Measurements from ENCODE around the gene LYST.
"Not testable (repeated sequence)": the region's sequence is repeated elsewhere in the genome, so short reads cannot be mapped to it uniquely, and the experiment has no call there.

The LYST gene

DNA sequence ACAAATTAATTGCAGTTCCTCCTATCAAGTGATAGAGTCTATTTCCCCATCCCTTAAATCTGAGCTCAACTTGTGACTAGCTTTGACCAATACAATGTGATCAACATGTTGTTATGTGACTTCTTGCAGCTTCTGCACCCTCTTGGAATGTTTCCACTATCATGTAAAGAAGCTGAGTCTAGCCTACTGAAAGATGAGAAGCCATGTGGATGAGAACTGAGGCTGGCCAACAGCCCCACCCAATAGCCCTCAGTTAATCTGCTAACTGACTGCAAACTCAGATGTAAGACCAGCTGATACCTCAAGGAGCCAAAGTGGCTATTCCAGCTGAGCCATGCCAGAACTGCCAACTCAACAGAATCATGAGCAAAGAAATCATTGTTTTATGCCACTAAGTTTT lies 44.0 kb downstream of the LYST start:
- in situ Hi-C loops (cut with MboI; ENCODE audit: low sequenced_read_pairs) = no loop called here

DNA sequence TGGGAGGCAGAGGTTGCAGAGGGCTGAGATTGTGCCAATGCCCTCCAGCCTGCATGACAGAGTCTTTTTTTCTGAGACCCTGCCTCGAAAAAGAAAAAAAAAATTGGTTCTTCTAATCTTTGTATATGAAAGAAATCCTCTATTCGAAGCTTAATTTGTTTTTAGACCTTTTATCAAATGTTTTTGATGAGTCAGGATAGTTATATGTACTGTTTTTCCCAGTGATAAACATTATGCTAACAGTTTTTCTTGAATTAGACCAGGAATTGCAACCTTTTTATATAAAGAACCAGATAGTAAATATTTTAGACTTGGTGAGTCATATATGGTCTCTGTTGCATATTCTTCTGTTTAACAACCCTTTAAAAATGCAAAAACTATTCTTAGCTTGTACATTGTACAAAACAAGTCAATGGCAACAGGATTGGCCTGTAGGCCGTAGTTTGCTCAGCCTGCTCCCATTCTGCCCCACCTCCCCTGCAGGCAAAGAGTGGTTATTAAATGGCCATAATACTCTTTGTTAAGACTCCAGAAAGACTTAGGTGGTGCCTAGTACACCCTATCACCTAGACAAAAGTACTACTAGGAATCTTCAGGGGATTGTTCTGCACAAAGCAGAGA lies 45.2 kb downstream of the LYST start:
- in situ Hi-C loops (cut with MboI; ENCODE audit: low sequenced_read_pairs) = no loop called here

DNA sequence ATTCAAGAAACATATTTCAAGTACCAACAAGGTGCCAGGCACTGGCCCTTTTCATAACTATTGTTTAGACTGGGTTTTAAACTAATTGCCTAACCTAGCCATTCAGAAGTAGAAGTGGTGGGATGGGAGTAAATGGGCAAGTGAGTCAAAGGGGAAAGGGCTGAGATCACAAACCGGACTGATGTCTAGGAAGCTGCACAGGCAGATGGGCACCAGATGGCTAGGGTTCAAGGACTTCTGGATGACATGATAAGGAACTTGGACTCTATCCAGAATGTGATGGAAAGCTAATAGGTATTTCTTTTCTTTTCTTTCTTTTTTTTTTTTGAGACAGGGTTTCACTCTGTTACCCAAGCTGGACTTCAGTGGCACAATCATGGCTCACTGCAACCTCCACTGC lies 46.6 kb downstream of the LYST start:
- in situ Hi-C loops (cut with MboI; ENCODE audit: low sequenced_read_pairs) = no loop called here

DNA sequence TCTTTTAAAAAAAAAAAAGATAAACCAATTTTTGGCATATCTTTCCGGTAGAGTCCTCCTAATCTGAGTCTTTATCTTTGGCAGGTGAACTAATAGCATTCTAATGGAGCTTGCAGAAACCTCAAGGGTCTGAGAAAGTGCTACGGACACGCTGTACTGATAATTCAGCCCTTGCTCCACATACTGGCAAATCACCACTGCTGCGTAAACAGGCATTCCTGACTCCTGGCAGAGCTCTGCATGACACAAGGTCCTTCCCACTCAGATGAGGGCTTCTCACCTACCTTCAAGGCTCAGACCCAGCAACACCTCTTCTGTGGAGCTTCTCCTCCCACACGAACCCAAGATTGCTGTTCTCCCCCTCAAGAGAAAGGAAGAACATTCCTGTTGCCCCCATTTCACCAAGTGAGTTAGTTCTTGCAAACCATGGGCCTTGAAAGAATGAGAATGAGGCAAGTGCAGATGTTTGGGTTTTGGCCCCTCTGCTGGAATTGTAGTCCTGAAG lies 48.0 kb downstream of the LYST start:
- in situ Hi-C loops (cut with MboI; ENCODE audit: low sequenced_read_pairs) = no loop called here

DNA sequence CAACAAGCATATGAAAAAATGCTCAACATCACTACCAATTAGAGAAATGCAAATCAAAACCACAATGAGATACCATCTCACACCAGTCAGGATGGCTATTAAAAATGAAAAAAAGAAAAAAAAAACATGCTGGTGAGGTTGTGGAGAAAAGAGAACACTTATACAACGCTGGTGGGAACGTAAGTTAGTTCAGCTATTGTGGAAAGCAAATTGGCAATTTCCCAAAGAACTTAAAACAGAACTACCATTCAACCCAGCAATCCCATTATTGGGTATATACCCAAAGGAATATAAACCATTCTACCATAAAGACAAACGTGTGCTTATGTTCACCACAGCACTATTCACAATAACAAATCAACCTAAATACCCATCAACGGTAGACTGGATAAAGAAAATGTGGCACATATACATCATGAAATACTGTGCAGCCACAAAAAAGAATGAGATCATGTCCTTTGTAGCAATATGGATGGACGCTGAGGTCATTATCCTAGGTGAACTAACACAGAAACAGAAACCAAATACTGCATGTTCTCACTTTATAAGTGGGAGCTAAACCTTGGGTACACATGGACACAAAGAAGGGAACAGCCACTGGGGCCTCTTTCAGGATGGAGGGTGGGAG lies 49.5 kb downstream of the LYST start:
- in situ Hi-C loops (cut with MboI; ENCODE audit: low sequenced_read_pairs) = no loop called here

DNA sequence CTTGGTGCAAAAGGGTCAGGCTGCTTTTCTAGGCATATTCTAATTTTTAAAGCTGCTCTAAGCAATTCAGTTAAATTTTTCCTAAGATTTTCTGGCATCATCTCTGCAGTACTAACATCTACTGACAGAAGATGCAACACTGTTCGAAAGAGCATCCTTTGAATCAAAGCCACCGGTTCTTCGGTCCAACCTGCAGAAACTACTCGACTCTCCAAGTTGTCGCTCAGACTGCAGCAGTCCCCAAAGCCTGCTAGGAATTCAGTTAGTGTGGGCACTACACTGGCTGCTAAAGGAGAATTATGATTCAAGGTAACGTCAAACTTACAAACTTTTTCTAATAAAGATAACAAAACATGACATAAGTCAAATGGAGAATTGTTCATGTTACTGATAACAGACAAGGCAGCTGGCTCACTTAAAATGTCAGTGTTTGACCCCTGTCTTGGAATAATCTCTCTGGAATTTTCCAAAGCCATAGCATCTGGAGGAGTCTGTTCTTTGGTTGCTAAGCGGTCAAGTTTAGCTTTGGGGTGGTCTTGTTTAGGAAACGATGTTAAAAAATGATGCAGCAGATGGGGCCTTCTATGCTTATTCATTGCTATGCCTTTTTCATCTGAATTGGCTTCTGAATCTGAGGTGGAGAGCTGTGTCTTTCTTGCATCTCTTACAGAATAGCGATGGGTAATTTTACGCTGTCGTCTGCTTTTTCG lies 56.9 kb downstream of the LYST start:
- in situ Hi-C loops (cut with MboI; ENCODE audit: low sequenced_read_pairs) = no loop called here

DNA sequence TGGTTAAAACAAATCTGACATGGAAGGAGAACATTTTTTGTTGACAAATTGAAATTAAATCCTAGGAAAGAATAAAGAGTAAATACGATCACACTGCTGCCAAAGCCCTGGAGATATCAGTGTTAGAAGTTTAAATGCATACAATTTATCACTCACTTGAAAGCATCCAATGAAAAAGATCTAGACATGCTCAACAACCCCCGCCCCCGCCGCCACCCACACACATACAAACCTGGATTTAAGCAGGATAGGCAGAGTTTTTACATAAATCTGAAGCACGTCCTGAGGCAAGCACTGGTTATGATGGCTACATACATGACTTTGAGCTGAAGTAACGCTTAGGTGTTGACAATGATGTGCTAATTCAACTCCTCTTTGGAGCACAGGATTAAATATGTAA lies 58.5 kb downstream of the LYST start:
- in situ Hi-C loops (cut with MboI; ENCODE audit: low sequenced_read_pairs) = no loop called here

DNA sequence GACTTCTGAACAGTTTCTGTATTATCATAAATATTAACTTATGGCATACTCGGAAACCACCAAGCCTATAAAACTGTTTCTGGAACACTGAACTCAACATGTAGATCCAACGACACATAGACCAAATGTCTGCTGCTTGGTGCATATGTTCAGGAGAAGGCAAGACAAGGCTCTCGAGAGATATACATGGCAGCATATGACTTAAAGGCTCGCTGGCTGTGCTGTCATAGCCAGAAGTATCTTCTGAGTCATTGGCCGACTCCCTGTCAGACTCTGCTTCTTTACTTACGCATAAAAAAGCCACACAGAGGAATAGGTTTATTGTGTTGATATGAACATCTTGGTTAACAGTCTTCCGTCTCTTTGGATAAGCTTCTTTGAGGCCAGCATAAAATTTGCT lies 60.6 kb downstream of the LYST start:
- in situ Hi-C loops (cut with MboI; ENCODE audit: low sequenced_read_pairs) = no loop called here

DNA sequence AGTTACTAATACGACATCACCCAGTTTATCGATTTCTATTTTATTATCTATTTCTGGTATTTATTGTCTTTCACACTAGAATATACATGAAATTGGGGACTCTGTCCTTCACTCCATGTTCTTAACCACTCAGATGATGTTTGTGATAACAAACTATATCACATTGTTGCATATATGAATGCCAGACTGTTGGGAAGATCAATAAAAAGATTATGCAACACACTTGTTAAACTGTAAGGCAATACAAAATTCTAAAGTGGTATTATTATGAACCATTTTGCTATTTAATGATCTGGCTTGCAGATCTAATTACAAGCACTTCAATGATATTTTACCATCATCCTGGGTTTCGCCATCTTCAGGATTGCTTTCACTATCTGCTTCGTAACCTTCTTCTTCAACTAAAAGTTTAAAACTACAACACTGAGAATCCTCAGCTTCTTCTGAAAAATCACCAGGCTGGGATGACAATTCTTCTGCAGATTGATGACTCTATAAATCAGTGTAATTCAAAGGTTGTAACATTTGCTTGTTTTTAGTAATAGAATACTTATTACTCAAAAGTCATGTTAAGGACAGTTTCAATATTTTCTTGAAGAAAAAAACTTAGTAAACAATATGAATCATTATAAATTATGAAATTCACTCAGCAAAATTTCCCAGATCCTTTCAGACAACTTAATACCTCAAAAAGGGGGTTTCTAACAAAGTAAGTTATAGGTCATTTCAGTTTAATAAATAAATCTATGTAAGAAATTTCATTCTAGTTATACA lies 63.9 kb downstream of the LYST start:
- in situ Hi-C loops (cut with MboI; ENCODE audit: low sequenced_read_pairs) = no loop called here

DNA sequence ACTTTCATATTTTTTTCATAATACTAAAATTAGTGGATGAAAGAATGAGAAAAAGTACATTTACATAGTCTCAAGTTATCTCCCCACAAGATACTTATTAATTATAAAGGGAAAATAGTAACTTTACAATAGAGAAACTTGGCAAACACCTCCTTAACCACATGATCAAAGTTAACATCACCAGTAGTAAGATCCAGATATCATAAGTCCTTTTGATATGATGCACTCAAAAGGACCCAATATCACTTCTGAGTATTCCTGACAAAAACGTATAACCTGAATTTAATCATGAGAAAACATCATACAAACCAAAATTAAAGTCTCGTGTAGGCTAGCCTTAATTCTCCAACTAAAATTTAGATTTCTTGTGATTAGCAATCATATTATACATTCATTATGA lies 67.4 kb downstream of the LYST start:
- in situ Hi-C loops (cut with MboI; ENCODE audit: low sequenced_read_pairs) = no loop called here

DNA sequence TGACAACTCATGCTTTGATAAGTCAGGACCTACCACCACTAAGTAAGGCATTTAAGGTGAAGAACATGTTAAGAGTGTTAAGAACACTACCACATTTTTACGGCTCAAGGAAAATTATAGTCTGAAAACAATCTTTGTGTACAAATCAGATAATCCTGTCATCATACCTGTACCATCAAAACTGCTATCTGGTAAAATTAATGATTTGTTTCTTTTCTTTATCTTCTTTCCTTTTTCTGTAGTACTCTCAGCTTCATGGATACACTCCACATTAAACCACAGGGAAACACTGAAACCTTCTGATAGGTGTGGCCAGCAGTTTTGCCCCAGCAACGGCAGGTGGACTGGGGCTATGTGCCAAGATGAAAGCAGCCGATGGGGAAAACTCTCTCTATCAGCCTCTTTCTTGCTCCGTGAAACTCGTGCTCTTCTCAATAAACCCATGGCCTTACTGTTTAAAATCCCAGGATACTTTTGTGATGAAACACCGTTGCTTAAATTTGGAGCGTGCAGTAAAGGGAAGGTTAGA lies 75.1 kb downstream of the LYST start:
- in situ Hi-C loops (cut with MboI; ENCODE audit: low sequenced_read_pairs) = no loop called here

DNA sequence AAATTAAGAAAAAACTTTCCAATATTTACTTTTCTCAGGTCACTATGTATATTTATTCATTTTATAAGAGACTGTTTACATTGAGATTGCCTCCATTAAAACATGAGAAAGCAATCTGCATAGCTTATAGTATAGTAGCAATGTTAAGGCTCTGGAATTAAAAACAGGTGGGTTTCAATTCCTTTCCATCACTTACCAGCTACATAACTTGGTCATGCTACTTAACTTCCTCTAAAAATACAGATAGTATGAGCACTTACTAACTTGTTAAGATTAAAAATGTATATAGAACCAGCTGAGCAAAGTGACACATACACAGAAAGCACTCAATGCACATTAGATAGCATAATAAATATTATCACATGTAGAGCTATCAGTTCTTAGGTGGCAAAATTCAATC lies 76.6 kb downstream of the LYST start:
- in situ Hi-C loops (cut with MboI; ENCODE audit: low sequenced_read_pairs) = no loop called here

DNA sequence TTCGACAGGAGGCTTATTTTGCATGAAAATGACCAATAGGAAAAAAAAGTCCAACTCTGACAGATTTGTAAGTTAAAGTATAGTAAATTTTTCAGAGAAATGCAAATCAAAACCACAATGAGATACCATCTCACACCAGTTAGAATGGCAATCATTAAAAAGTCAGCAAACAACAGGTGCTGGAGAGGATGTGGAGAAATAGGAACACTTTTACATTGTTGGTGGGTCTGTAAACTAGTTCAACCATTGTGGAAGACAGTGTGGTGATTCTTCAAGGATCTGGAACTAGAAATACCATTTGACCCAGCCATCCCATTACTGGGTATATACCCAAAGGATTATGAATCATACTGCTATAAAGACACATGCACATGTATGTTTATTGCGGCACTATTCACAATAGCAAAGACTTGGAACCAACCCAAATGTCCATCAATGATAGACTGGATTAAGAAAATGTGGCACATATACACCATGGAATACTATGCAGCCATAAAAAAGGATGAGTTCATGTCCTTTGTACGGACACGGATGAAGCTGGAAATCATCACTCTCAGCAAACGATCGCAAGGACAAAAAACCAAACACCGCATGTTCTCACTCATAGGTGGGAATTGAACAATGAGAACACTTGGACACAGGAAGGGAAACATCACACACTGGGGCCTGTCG lies 80.3 kb downstream of the LYST start:
- in situ Hi-C loops (cut with MboI; ENCODE audit: low sequenced_read_pairs) = not testable (repeated sequence)

DNA sequence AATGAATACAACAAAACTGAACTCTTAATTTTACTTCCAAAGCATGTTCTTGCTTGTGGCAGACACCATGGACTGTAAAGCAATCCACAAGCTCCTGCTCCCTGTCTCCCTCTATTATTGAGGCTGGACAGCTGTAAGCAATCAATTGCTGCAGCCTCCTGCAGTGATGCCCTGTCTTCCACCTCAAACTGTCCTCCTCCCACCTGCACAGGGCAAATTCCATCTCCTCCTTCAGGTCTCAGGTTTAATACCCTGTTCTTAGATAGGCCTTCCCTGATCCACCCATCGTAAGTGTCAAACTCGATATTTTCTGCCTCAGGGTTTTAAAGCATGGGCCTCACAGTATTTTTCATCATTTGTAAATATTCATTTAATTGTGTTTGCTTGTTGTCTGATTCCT lies 81.8 kb downstream of the LYST start:
- in situ Hi-C loops (cut with MboI; ENCODE audit: low sequenced_read_pairs) = no loop called here

DNA sequence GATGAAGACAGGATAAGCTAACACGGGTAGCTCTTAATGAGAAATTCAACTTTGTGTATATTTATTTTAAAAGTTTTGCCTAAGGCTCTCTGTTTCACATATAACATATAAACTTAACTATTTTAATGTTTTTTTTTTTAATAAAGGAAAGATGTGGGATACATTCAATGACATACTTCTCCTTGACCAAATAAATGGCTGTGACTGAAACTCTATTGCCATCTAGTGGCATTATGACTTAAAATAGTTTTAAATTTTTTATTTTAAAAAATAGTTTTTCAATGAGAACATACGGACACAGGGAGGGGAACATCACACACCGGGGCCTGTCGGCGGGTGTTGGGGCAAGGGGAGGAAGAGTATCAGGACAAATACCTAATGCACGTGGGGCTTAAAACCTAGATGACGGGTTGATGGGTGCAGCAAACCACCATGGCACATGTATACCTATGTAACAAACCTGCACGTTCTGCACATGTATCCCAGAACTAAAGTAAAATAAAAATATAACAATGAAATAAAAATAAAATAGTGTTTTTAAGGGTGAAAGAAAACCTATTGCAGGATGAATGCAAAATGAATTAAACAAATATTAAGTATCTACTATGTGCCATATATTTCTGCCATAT lies 83.4 kb downstream of the LYST start:
- in situ Hi-C loops (cut with MboI; ENCODE audit: low sequenced_read_pairs) = no loop called here

DNA sequence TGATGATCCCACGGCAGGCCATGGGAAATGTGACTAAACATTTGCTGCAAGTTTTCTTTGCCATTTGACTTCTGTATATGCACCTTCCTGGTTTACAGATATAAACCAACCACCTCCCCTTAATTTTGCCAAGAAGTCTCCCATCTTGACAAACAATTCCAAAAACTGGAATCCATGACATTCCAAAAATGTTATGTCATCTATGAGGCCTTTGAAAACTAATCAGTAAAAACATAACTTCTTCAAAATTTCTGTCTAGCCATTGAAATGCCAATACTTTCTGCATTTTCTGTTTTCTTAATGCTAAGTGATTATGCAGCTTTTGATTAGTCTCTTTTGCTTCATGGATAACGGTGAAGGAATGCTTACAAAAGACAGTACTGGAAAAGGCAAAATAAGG lies 84.1 kb downstream of the LYST start:
- in situ Hi-C loops (cut with MboI; ENCODE audit: low sequenced_read_pairs) = no loop called here

DNA sequence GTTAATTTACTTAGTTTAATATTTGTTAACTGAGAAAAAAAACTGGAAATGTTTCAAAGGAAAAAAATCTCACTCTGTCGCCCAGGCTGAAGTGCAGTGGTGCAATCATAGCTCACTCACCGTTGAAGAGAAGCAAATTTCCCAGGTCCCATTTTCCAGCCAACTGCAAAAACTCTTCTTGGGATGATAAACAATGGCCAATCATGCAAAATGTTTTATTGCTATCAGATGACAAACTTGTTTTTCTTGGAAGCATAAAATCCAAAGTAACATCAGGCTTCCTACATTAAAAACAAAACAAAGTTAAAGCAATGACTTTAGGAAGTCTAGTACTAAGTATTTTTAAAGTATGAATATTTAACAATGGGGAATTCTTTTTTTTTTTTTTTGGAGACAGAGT lies 84.9 kb downstream of the LYST start:
- in situ Hi-C loops (cut with MboI; ENCODE audit: low sequenced_read_pairs) = no loop called here

DNA sequence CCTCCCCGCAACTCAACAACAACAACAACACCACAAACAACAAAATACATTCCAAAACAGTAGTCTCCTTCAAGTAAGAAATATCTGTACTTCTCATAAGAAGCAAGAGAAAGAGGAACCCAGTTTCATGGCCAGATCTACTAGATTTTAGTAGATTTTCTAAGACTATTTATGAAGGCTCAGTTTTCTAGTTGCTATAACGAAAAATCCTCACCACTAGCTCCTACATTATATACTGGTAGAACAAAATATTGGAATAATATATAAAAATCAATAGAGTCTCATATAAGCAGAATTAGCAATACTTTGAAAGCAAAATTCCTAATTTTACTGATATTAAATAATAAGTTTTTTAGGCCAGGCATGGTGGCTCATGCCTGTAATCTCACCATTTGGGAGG lies 86.9 kb downstream of the LYST start:
- in situ Hi-C loops (cut with MboI; ENCODE audit: low sequenced_read_pairs) = no loop called here

DNA sequence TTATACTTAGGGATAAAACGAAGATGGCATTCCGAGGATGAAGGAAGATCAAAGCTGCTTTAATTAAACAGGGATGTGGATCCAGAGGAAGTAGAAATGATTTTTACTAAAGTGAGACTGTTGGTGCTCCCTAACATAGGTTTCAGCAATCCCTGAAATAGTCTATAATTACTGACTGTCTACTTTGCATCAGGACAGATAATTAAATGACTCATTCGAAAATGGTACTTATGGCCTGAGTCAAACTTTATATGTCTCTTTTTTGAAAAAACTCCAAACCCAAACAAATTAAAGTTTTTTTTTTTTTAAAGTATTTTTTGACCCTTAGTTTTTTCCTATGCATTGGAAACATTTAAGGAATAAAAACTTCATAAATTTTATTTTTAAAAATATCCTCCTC lies 90.3 kb downstream of the LYST start:
- in situ Hi-C loops (cut with MboI; ENCODE audit: low sequenced_read_pairs) = no loop called here

DNA sequence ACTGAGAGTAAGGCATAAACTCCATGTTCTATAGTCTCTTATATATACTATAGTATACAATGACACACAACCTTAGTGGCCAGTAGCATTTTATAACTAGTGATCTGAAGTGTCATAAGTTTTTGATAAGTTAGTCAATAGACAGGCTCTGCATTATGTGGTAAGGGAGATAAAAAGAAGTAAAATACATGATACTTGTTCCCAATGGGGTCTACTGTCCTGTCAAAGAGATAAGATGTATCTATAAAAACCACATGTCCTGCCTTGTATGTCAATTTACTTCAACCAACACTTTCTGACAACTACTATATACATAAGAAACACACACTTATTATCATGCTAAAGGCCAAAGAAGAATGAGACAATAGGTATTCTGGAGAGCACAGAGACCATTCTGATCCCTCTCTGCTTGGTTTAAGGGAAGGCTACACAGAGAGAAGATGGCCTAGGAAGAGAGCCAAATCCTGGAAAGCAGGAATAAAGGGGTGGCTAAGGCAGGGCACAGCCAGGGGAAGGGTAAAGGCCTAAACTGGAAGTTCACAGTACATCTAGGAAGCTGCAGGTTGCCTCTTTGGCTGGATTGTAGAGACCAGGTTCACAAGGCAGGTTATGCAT lies 91.4 kb downstream of the LYST start:
- in situ Hi-C loops (cut with MboI; ENCODE audit: low sequenced_read_pairs) = no loop called here
